Posterior cingulate gyrus (tissue), 11 donors: ENCODE results near the gene CEP250.
A peak's percentile ranks its signal among the peaks of the same experiment; 100 is the strongest.

Experiments
- DNase-seq, 10 donors: peaks; one replicate each; pipeline versions ENCODE4 v3.0.0 to v3.0.0-alpha.2; 2020 to 2021; ENCODE audit warnings: mixed read lengths in 3 of 10
- intact Hi-C: fragments of 100-400 bp; cut with DNase I; formaldehyde crosslinking; loops from one replicate; pipeline ENCODE4 v1.15.1; 2023

The CEP250 gene

GRCh38 chr20:35555951-35556645 lies 100.7 kb downstream of the CEP250 start:
- intact Hi-C loops: no loop called here
- no peak for DNase-seq

- no peak for DNase-seq
- intact Hi-C loops: no loop called here
Measured at GRCh38 chr20:35556871-35557270, 101.5 kb downstream of the CEP250 start.

GRCh38 chr20:35558451-35558850 lies 103.1 kb downstream of the CEP250 start:
- intact Hi-C loops: no loop called here
- no peak for DNase-seq

- intact Hi-C loops: no loop called here
- DNase-seq: peak in 1 of 10 donors; percentile 76
Measured at GRCh38 chr20:35559042-35559693, 103.8 kb downstream of the CEP250 start.

GRCh38 chr20:35560105-35560511 lies 104.7 kb downstream of the CEP250 start:
- DNase-seq: peak in 1 of 10 donors; percentile 81

GRCh38 chr20:35560541-35560940 lies 105.1 kb downstream of the CEP250 start:
- no peak for DNase-seq
- intact Hi-C loops: no loop called here

More at GRCh38 chr20:35560105-35560511, 104.7 kb downstream of the CEP250 start:
- intact Hi-C loops: no loop called here

- DNase-seq: peak in 4 of 10 donors; percentile 23 to 89 (median 30)
- intact Hi-C loops: no loop called here
Measured at GRCh38 chr20:35561268-35561667, 105.9 kb downstream of the CEP250 start.

- DNase-seq: peak in 1 of 10 donors; percentile 63
- intact Hi-C loops: no loop called here
Measured at GRCh38 chr20:35561671-35562070, 106.3 kb downstream of the CEP250 start.

GRCh38 chr20:35562541-35563110 lies 107.2 kb downstream of the CEP250 start:
- intact Hi-C loops: no loop called here
- DNase-seq: peak in 1 of 10 donors; percentile 58

- intact Hi-C loops: no loop called here
- DNase-seq: peak in 1 of 10 donors; percentile 42
Measured at GRCh38 chr20:35563834-35564233, 108.4 kb downstream of the CEP250 start.

GRCh38 chr20:35564905-35565304 lies 109.5 kb downstream of the CEP250 start:
- peak in 1 of 10 donors; percentile 65 for DNase-seq
- intact Hi-C loops: no loop called here

- intact Hi-C loops: no loop called here
- no peak for DNase-seq
Measured at GRCh38 chr20:35568645-35569044, 113.2 kb downstream of the CEP250 start.
